Adipose tissue (tissue), 3 donors: ENCODE data around the gene RPS2. TPM values are rescaled to one million over a fixed set of nuclear protein-coding genes. Genes with fewer than 3 reads are reported as not detected.
"Not testable (repeated sequence)": the region's sequence is repeated elsewhere in the genome, so short reads cannot be mapped to it uniquely, and the experiment has no call there.

Experiments used
- H3K27ac ChIP-seq: one replicate; pipeline ENCODE4 v1.5.1; 2013; ENCODE audit warnings: low read depth, low read length
- WGBS, 3 donors: extraction: QIAGEN DNeasy Blood & Tissue Kit; methylation state at CpG; one replicate each; pipeline ENCODE4 v1.1.7; 2013; 5-methylcytosine and 5-hydroxymethylcytosine counted together
- polyA plus RNA-seq, 3 donors: library from polyadenylated mRNA; stranded (reverse); fragments of 200-250 nt; gene quantifications; one replicate each; pipeline ENCODE4 v1.2.3, GENCODE V29; 2013
- donor health status: healthy with polysubstance abuse.
- donor health status: Bipolar disorder and iron deficiency.
- donor health status: healthy.

RPS2 gene
- polyA plus RNA-seq: 1,000 to 10,000 TPM; 3,105 to 3,328 (median 3,324) TPM

DNA sequence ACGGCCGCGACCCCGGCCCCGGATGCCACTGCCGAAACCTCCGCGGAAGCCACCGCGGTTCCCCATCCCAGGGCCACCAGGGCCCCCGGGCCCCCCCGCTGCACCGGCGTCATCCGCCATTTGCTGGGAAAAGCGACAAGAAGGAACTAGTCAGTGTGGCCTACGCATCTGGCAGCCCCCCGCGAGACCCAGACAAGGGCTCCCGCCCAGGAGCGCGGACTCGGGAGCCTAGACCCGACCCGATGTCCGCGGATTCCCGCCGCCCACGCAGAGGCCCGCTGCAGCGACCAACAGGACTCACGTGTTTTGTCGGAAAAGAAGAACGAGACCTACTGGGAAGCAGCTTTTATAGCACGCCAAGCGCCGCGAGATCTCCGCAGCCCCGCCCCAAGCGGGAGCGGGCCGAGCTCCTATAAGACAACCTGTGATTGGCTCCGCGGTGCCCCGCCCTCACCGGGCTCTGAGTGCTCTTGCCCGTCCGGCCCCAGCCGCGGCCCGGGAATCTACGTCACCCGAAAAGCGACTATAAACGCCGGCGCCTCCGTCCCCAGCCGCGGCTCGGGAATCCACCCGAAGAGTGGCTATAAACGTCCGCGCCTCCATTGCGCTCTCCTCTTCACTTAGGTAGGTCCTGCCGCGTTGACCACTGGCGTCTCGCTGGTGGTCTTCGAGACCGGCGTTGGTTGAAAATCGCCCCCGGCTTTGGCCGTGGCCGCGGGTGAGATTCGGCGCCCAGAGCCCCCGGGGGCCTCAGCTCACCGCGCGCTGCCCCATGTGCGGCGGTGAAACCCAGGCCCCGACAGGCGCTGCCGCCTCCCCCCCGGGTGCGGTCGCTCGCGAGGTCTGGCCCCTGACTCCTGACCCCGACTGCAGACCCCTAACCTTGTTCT is at the start of gene RPS2:
Gene RPS2, minus strand, starts transcription at position 321 of the 890 bp plus-strand sequence. Its CDS starts 201 bp downstream, at position 120.
- WGBS, 3 donors: 0 to 2% (median 1%) methylated on average over 88 to 94 of the region's 97 CpGs
- peak within 1 kb of the TSS; percentile 30 for H3K27ac ChIP-seq

DNA sequence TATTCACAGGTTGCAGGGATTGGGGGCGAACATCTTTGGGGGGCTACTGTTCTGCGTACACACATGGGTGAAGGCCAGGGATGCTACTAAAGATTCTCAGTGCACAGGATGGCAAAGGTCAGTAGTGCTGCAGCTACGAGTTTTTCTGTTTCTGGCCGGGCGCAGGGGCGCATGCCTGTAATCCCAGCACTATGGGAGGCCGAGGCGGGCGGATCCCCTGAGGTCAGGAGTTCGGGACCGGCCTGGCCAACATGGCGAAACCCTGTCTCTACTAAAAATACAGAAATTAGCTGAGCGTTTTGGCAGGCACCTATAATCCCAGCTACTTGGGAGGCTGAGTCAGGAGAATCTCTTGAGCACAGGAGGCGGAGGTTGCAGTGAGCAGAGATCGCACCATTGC is 48.9 kb upstream of the RPS2 start:
- no peak overlapping the region for H3K27ac ChIP-seq
- 90 to 93% (median 92%) methylated on average over 15 of the region's 15 CpGs for WGBS, 3 donors

GRCh38 chr16:2011726-2012125 is 47.1 kb upstream of the RPS2 start:
- not testable (repeated sequence) for H3K27ac ChIP-seq
- 89 to 94% (median 90%) methylated on average over 9 of the region's 9 CpGs for WGBS, 3 donors

DNA sequence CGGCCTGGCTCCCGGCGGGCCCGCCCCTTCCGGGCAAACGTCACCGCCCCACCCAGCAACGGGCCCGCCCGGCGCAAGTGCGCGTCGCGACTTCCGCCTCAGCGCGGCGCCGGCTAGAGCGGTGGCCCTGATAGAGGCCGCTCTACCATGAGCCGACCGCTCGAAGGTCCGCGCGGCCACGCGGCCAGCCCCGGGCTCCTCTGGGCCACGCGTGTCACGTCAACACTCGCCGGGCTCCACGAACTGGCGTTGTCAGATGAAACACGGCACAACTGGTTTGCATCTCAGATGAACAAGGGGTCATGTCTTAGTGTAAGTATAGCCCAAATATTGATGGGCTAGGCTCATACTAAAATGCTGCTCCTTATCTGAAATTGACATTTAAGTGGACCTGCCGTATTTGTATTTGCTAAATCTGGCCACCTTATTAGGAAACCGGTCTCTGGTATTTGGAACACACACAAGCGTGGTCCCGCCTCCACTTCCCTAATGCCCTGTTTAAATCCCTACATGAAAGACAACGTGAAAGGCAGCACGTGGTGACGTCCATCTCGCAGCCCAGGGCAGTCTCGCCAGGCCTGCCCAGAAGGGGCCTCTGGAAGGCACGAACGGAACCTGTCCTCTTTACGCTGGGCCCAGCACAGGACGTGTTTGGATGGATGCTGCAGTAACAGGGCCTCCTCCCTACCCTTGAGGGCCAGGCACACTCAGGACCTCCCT is 45.3 kb upstream of the RPS2 start, which contains the start of gene ZNF598:
Gene ZNF598, minus strand, starts transcription at position 31 of the 720 bp plus-strand sequence.
- H3K27ac ChIP-seq: peak within 1 kb of the TSS; percentile 82
- WGBS, 3 donors: 1 to 2% (median 2%) methylated on average over 52 of the region's 52 CpGs

DNA sequence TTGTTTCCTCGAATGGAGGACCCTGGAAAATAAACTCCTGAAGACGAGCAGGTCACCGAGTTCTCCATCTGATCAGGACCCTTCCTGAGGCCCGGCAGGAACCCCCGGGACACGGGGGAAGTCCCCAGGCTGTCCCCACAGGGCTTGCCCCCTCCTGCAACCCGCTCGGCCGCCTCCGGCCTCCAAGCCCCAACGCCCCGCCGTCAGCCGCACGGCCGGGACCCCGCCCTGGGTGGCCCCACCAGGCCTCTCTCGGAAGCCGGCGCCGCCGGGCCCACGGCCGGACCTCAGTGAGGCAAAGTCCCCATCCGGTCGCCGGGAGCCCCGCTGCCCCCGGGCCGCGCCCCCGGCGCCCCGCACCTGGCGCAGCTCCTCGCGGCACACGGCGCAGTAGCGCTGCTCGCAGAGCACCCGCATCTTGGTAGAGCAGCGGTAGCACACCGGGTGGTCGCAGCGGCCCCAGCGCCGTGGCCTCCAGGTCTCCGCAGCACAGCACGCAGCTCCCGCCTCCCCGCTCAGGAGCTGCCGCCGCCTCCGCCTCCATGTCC is 44.6 kb upstream of the RPS2 start:
- 0% methylated on average over 28 to 55 of the region's 55 CpGs for WGBS, 3 donors
- H3K27ac ChIP-seq: peak overlapping the region; percentile 73

- peak overlapping the region; percentile 73 for H3K27ac ChIP-seq
- 2% methylated on average over 22 to 23 of the region's 23 CpGs for WGBS, 3 donors
Observed at GRCh38 chr16:2008631-2009163, 44.1 kb upstream of the RPS2 start.

GRCh38 chr16:2008009-2008526 is 43.4 kb upstream of the RPS2 start:
- WGBS, 3 donors: 12 to 24% (median 19%) methylated on average over 15 of the region's 15 CpGs
- no peak overlapping the region for H3K27ac ChIP-seq

- no peak overlapping the region for H3K27ac ChIP-seq
- WGBS, 3 donors: 58 to 65% (median 60%) methylated on average over 16 of the region's 16 CpGs
Observed at GRCh38 chr16:2007081-2007836, 42.6 kb upstream of the RPS2 start.

GRCh38 chr16:2006317-2006716 is 41.7 kb upstream of the RPS2 start:
- WGBS, 3 donors: 82 to 94% (median 91%) methylated on average over 8 of the region's 8 CpGs
- no peak overlapping the region for H3K27ac ChIP-seq

DNA sequence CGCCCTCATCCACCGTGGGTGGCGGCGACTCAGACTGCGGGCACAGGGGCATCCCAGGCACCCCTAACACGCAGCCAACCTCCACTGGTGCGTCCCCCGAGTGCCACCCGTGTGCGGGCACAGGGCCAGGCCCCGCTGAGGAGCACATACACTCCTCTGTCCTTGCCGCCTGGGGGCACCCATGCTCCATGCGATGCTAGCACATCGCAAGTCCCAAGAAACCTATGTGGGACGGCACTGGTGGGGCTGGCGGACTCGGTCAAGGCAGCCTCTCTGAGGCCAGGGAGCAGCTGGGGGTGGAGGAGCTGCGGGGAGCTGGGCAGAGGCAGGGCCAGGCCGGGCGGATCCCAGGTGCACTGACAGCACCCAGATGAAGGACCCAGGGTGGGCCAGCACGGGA is 41.0 kb upstream of the RPS2 start:
- WGBS, 3 donors: 45 to 57% (median 46%) methylated on average over 21 of the region's 21 CpGs
- H3K27ac ChIP-seq: no peak overlapping the region

- 63 to 74% (median 65%) methylated on average over 32 to 34 of the region's 34 CpGs for whole genome bisulfite sequencing, 3 donors
- no peak overlapping the region for H3K27ac ChIP-seq
Observed at GRCh38 chr16:2004795-2005517, 40.3 kb upstream of the RPS2 start.

- H3K27ac ChIP-seq: no peak overlapping the region
- 18 to 35% (median 30%) methylated on average over 34 to 36 of the region's 36 CpGs for WGBS, 3 donors
Observed at GRCh38 chr16:2003827-2004641, 39.4 kb upstream of the RPS2 start.

GRCh38 chr16:2003231-2003826 is 38.7 kb upstream of the RPS2 start:
- 72 to 85% (median 79%) methylated on average over 8 of the region's 8 CpGs for WGBS, 3 donors
- no peak overlapping the region for H3K27ac ChIP-seq

DNA sequence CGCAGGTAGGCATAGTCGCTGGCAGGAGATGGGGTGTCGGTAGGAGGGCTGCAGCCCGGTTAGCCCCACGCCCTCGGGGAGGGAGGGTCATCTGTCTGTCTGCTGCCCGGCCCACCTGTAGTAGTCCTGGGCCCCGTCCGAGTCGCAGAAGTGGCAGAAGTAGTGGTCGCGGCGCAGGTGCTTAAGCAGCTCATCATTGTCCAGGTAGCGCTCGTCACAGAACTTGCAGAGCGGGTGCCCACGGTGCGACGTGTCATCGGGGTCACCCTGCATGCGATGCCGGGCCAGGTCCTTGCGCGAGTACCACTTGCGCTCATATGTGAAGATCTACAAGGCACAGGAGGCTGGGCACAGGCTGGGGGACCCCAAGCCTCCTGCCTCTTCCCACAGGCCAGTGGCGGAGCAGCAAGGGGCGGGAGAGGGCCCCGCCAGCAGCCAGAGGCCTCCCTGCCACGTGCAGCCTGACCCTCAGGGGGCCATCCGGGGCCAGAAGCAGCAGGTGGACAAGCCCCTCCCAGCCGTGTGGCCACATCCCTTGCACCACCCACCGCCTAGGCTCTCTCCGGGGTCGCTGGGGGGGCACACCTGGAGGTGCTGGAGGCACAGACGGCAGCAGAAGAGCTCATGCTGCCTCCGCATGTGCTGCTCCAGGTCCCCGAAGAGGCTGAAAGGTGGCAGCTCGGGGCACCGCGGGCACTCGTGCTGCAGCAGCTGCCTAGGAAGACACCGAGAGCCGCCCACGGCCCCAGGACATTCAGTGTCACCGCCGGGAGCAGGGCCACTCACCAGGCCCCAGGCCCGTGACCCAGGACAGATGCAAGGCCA is 38.0 kb upstream of the RPS2 start:
- no peak overlapping the region for H3K27ac ChIP-seq
- WGBS, 3 donors: 90 to 93% (median 91%) methylated on average over 44 to 47 of the region's 47 CpGs
